Endothelial cell (in vitro differentiated cells): ENCODE results near the gene FAM20C. TPM values are rescaled to one million over a fixed set of nuclear protein-coding genes. Genes with fewer than 3 reads are reported as not detected.

Source experiments
- DNase-seq: peaks from one replicate; pipeline ENCODE4 v3.0.0; 2021; ENCODE audit warnings: low spot score
- H3K27ac Mint-ChIP-seq: one replicate; pipeline ENCODE4 v1.8.0; 2021; ENCODE audit warnings: mixed read lengths, inconsistent platforms; ENCODE audit not compliant: unreplicated experiment
- H3K27me3 Mint-ChIP-seq: one replicate; pipeline ENCODE4 v1.8.0; 2021; ENCODE audit warnings: mild to moderate bottlenecking, moderate library complexity, mixed read lengths, inconsistent platforms; ENCODE audit not compliant: unreplicated experiment
- H3K36me3 Mint-ChIP-seq: one replicate; pipeline ENCODE4 v1.8.0; 2021; ENCODE audit warnings: mild to moderate bottlenecking, low read depth, mixed read lengths, inconsistent platforms; ENCODE audit not compliant: unreplicated experiment
- H3K4me1 Mint-ChIP-seq: one replicate; pipeline ENCODE4 v1.8.0; 2021; ENCODE audit warnings: mild to moderate bottlenecking, mixed read lengths, inconsistent platforms; ENCODE audit not compliant: unreplicated experiment
- H3K4me3 Mint-ChIP-seq: one replicate; pipeline ENCODE4 v1.8.0; 2021; ENCODE audit warnings: mild to moderate bottlenecking, mixed read lengths, inconsistent platforms; ENCODE audit not compliant: unreplicated experiment
- H3K9me3 Mint-ChIP-seq: one replicate; pipeline ENCODE4 v1.8.0; 2021; ENCODE audit warnings: mixed read lengths, inconsistent platforms; ENCODE audit not compliant: unreplicated experiment
- CTCF ChIP-seq: fragments of 200-600 bp; sonication (generic); IDR thresholded peaks from one replicate; pipeline ENCODE4 v1.5.0; 2021; ENCODE audit warnings: antibody characterized with exemption; ENCODE audit not compliant: unreplicated experiment
- total RNA-seq: library from RNA; stranded (reverse); fragmentation: NEBNext Ultra II Directional; extraction: Animal tissue kit (Norgen Biotek cat#: 25700); gene quantifications from one replicate; pipeline ENCODE4 v1.2.1, GENCODE V29; 2021; ENCODE audit not compliant: unreplicated experiment

Gene FAM20C
- total RNA-seq, 1 donor from 2014 or later: 3.1 TPM

- no peak for TF ChIP-seq CTCF
- H3K27me3 Mint-ChIP-seq: peaks cover 9% of the 10 kb centered on the region
- H3K9me3 Mint-ChIP-seq: peaks cover 6% of the 10 kb centered on the region
Measured at GRCh38 chr7:307970-308369, 115.6 kb downstream of the FAM20C start.

GRCh38 chr7:309586-310228 lies 117.3 kb downstream of the FAM20C start:
- Mint-ChIP-seq H3K27ac (no peak overlapping the region), H3K4me1 (peaks cover 7% of the 10 kb centered on the region), H3K36me3 (no peaks in the 10 kb centered on the region), H3K4me3 (peak overlapping the region; percentile 8), H3K27me3 (peaks cover 8% of the 10 kb centered on the region), H3K9me3 (peaks cover under 1% of the 10 kb centered on the region)
- no peak for DNase-seq
- no peak for TF ChIP-seq CTCF

More at GRCh38 chr7:307970-308369, 115.6 kb downstream of the FAM20C start:
- H3K4me1 Mint-ChIP-seq: peaks cover 10% of the 10 kb centered on the region
- peaks cover 5% of the 10 kb centered on the region for H3K36me3 Mint-ChIP-seq
- DNase-seq: no peak
- no peak overlapping the region for H3K4me3 Mint-ChIP-seq
- no peak overlapping the region for H3K27ac Mint-ChIP-seq

Other genes starting within 250 kb of the FAM20C start
- gene FOXL3, start 97.6 kb downstream of the FAM20C start, total RNA-seq: not detected